NCI-H2227 treated with DMSO at 0.1 percent for 48 hours (cell line): ENCODE data around the gene YBEY.
"Not testable (repeated sequence)": the region's sequence is repeated elsewhere in the genome, so short reads cannot be mapped to it uniquely, and the experiment has no call there.

Source experiments
- DNase-seq: peaks from one replicate; lab custom pipeline; 2025; lab: John Stamatoyannopoulos, UW

YBEY gene

DNA sequence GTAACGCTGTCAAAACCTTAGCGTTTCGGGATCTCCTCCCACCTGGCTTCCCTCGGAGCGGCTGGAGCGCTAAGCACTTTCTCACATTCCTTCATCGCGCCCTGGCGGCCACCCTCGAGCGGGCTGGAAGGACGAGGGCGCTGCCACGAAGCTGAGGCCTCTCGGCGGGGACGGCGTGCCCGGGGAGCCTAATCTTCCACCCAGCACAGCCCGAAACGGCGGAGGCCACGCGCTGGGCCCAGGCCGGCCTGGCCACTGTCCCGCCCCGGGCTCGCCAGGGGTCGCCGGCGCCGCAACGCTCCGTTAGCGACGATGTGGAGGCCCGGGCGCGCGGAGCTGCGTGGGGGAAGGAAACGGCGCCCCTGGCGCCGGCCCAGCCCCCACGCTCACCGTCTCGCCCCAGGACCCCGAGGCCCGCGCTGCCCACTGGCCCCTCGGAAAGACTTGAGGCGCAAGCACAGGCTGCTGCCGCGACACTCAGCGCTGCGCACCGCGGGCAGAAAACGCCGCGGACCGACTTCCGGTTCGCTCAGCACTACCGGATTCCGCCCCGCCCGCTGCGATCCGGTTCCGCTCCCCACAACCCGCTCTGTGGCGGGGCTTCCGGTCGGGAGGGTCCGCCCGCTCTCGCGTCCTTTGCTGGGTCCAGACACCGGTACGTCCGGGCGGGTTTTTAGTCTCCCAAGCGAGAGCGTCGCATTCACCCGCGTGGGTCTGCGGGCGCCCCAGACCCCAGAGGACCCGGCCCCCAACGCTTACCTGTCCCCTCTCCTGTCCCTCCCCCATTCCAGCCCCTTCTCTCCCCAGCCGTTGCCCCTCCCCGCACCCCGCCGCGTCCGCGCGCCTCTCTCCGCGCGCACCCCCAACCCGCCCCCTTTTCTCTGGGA lies at the start of gene YBEY:
Gene YBEY, plus strand, starts transcription at position 582 of the 887 bp plus-strand sequence. CDS start 572 bp downstream, outside the sequence.
- DNase-seq, result peak; percentile 91

DNA sequence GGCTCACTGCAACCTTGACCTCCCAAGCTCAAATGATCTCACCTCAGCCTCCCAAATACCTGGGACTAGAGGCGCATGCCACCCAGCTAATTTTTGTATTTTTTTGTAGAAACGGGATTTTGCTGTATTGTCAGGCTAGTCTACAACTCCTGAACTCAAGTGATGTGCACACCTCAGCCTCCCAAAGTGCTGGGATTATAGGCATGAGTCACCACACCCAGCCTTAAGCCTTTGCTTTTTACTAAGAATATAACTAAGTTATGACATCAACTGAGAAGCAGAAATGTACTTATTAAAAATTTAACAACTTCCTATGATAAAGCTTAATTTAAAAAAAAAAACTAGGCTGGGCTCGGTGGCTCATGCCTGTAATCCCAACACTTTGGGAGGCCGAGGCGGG lies 48.7 kb upstream of the YBEY start:
- no peak for DNase-seq

DNA sequence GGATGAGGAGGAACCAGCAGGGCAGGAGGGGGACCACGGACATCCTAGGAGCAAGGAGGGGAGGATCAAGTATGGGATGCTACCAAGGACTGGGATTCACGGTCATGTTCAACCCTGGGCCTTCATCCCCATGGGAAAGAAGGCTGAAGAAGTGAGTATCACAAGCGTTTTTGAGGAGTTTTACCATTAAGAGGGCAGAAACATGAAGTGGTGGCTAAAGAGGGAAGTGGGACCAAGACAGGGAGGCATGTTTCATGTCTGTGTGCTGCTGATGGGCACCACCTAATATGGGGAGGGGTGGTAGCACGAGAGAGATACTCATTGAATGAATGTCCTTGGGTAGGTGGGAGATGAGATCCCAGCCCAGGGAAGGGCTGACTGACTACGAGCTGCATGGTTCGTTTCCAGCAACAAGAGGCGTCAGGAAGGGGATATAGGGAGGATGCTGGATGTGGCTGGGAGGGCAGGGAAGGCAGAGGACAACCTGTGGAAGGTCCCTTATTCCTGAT lies 46.3 kb upstream of the YBEY start:
- no peak for DNase-seq

DNA sequence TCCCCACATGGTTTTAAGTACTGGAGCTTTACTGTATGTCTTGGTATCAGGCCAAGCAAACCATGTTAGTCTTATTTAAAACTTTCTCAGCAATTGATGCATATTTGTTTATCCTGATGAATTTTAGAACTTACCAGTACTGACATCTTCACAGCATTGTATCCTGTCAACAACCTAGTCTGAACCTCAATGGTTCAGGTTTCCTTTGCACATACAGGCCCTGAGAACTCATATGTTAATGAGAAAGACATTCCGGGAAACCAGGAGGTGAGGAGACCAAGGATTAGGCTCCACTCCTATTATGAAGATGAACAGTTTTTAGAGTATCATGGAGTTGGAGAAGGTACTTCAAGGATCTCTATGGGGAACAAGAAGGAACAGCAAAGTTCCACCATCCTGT lies 44.6 kb upstream of the YBEY start:
- not testable (repeated sequence) for DNase-seq

- DNase-seq, result no peak
Measured at GRCh38 chr21:46243325-46243724, 42.8 kb upstream of the YBEY start.

GRCh38 chr21:46243960-46244361 lies 42.2 kb upstream of the YBEY start:
- no peak for DNase-seq

DNA sequence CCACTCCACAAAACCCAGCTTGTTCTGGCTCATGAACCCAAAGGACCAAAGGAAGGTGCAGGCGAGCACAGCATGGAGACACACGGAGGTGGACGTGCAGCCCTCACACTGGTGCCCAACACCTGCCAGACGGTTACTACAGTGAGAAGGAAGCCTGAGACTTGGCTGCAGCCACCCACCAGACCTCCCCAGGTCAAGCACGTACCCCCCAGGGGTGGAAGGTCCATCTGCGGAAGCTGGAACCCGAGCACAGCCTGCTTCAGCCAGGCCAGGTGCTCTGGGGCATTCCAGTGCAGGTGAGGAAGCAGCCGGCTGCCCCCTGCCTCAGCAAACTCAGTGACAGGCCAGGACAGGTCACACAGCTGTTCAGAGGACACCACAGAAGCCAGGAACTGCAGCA lies 41.5 kb upstream of the YBEY start:
- no peak for DNase-seq

GRCh38 chr21:46245213-46245915 lies 40.8 kb upstream of the YBEY start:
- DNase-seq, result no peak

- DNase-seq, result no peak
Measured at GRCh38 chr21:46246345-46246744, 39.8 kb upstream of the YBEY start.

DNA sequence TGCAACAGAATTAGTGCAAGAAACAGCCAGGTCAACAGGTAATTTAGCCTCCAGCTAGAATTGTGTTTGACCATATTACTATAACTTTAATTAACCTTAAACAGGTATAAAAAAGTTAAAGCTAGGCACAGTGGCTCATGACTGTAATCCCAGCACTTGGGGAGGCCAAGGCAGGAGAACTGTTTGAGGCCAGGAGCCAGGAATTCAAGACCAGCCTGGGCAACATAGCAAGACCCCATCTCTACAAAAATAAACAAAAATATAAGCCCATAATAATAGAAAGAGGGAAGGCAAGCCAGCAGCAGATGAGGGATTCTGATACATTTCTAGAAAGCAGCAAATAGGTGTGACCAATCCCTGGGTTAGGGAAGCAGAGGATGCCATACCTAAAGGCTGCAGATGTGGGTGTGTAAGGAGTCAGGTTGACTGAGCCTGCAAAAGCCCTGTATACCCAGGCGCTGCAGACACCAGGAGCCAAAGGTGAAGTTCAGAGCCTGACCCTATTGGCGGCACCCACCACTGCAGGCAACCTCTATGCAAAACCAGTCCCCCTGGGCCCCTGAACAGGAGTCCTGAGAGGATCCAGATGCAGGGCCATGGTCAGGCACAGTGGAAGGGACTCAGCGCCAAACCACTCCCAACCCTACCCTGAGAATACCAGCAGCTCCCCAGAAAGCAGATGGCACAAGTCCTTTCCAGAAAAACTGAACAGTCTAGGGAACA lies 38.3 kb upstream of the YBEY start:
- no peak for DNase-seq

DNA sequence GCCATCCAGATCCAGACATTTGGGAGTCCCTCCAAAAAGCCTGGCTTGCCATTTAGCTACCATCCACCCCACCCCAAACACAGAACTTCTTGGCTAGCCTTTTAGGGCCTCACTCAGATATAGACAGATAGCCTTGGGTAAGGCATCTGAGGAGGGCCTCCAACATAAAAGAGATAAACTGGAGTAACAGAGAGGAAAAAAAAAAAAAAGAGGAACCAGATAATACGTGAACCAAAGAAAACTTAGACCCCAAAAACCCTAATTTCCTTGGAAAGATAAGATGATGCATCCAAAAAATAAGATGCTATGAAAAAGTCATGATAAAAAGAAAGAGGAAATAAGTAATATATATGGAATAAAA lies 37.7 kb upstream of the YBEY start:
- no peak for DNase-seq

GRCh38 chr21:46248827-46249226 lies 37.3 kb upstream of the YBEY start:
- no peak for DNase-seq

GRCh38 chr21:46250146-46250725 lies 35.9 kb upstream of the YBEY start:
- DNase-seq, result no peak

DNA sequence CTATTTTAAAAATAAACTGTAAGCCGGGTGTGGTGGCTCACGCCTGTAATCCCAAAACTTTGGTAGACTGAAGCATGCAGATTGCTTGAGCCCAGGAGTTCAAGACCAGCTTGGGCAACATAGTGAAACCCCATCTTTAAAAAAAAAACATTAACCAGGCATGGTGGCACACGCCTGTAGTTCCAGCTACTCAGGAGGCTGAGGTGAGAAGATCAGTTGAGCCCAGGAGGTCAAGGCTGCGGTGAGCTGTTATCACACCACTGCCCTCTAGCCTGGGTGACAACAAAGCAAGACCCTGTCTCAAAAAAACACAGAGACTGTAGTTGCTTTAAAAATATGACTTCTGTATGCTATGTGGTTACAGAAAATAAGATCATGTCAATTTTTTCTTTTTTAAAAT lies 33.3 kb upstream of the YBEY start:
- no peak for DNase-seq

DNA sequence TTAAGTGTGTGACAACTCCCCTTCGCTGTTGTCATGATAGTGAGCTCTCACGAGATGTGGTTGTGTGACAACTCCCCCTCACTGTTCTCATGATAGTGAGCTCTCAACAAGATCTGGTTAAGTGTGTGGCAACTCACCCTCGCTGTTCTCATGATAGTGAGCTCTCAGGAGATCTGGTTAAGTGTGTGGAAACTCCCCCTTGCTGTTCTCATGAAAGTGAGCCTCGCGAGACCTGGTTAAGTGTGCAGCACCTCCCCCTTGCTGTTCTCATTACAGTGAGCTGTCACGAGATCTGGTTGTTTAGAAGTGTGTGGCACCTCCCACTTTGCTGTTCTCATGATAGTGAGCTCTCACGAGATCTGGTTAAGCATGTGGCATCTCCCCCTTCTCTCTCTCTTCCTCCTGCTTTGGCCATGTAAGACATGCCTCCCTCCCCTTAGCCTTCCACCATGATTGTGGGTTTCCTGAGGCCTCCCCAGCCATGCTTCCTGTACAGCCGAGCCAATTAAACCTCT lies 32.5 kb upstream of the YBEY start:
- no peak for DNase-seq

GRCh38 chr21:46254208-46254975 lies 31.8 kb upstream of the YBEY start:
- DNase-seq, result no peak

DNA sequence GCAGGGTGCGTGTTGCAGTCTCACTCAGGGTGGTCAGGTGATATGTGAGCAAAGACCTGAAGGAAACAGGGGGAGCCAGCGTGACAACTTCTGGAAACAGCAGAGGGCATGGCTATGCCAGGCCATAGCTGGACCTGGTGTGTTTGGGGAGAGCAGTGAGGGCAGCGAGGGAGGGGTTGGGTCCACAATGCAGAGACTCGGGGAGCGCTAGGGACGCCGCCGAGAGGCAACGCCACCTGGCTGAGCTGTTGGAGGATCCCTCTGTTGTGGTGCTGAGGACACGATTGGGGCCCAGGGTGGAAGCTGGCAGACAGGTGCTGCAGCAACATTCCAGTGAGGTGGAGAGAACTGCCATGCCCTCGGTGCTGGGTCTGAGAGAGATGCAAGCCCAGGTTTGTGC lies 31.0 kb upstream of the YBEY start:
- no peak for DNase-seq

GRCh38 chr21:46255758-46256337 lies 30.3 kb upstream of the YBEY start:
- no peak for DNase-seq

DNA sequence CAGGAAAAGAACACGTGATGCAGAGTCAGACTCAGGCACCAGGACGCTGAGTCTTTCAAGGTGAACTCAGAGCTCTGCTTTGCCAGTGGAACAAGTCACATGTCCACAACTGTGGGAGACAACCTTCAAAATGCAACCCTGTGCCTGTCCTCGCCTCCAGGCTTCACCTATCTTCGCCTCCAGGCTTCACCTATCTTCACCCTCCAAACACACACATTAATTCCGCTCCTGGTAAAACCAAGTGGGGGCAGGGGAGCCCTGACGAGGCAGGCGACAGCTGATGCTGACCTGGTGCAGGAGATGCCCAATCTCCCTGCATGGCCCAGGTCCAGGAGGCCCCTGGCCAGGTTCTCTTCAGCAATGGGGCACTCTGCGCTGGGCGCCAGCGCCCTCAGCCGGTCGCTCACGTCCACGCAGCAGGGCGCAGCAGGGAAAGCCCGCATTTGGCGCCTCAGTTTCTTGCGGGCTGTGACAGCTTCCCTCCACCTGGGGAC lies 29.6 kb upstream of the YBEY start:
- no peak for DNase-seq

- DNase-seq, result no peak
Measured at GRCh38 chr21:46264046-46264689, 22.0 kb upstream of the YBEY start.
